Measurements from ENCODE around the gene FSHR. TPM values are rescaled to one million over a fixed set of nuclear protein-coding genes. Genes with fewer than 3 reads are reported as not detected.

The FSHR gene
- total RNA-seq, 1 donor from 2014 or later = not detected

GRCh38 chr2:49035481-49035880 lies 118.8 kb downstream of the FSHR start:
- DNase-seq (ENCODE audit: low spot score) = no peak
- no peak for TF ChIP-seq CTCF (IDR thresholded peaks at IDR 0.05; ENCODE audit: unreplicated experiment)
- Mint-ChIP-seq H3K27ac (ENCODE audit: unreplicated experiment) (no peak overlapping the region), H3K4me3 (ENCODE audit: unreplicated experiment) (no peak overlapping the region), H3K36me3 (ENCODE audit: low read depth, unreplicated experiment) (no peaks in the 10 kb centered on the region), H3K27me3 (ENCODE audit: unreplicated experiment) (no peaks in the 10 kb centered on the region), H3K9me3 (ENCODE audit: unreplicated experiment) (no peaks in the 10 kb centered on the region), H3K4me1 (ENCODE audit: unreplicated experiment) (peaks cover 15% of the 10 kb centered on the region)

- no peaks in the 10 kb centered on the region for H3K27me3 Mint-ChIP-seq (ENCODE audit: unreplicated experiment)
- H3K4me1 Mint-ChIP-seq (ENCODE audit: unreplicated experiment) = peaks cover 13% of the 10 kb centered on the region
- no peak for TF ChIP-seq CTCF (IDR thresholded peaks at IDR 0.05; ENCODE audit: unreplicated experiment)
- no peaks in the 10 kb centered on the region for H3K36me3 Mint-ChIP-seq (ENCODE audit: low read depth, unreplicated experiment)
- DNase-seq (ENCODE audit: low spot score) = no peak
- no peak overlapping the region for H3K4me3 Mint-ChIP-seq (ENCODE audit: unreplicated experiment)
- H3K27ac Mint-ChIP-seq (ENCODE audit: unreplicated experiment) = no peak overlapping the region
- no peaks in the 10 kb centered on the region for H3K9me3 Mint-ChIP-seq (ENCODE audit: unreplicated experiment)
Measured at GRCh38 chr2:49033394-49034185, 120.7 kb downstream of the FSHR start.

GRCh38 chr2:49032936-49033335 lies 121.4 kb downstream of the FSHR start:
- Mint-ChIP-seq H3K36me3 (ENCODE audit: low read depth, unreplicated experiment) (no peaks in the 10 kb centered on the region), H3K9me3 (ENCODE audit: unreplicated experiment) (no peaks in the 10 kb centered on the region), H3K4me3 (ENCODE audit: unreplicated experiment) (no peak overlapping the region), H3K27ac (ENCODE audit: unreplicated experiment) (no peak overlapping the region), H3K4me1 (ENCODE audit: unreplicated experiment) (peaks cover 13% of the 10 kb centered on the region), H3K27me3 (ENCODE audit: unreplicated experiment) (no peaks in the 10 kb centered on the region)
- TF ChIP-seq CTCF (IDR thresholded peaks at IDR 0.05; ENCODE audit: unreplicated experiment) = no peak
- DNase-seq (ENCODE audit: low spot score) = no peak

- H3K36me3 Mint-ChIP-seq (ENCODE audit: low read depth, unreplicated experiment) = no peaks in the 10 kb centered on the region
- peaks cover 7% of the 10 kb centered on the region for H3K4me1 Mint-ChIP-seq (ENCODE audit: unreplicated experiment)
- TF ChIP-seq CTCF (IDR thresholded peaks at IDR 0.05; ENCODE audit: unreplicated experiment) = no peak
- H3K9me3 Mint-ChIP-seq (ENCODE audit: unreplicated experiment) = no peaks in the 10 kb centered on the region
- DNase-seq (ENCODE audit: low spot score) = no peak
- H3K27ac Mint-ChIP-seq (ENCODE audit: unreplicated experiment) = no peak overlapping the region
- H3K4me3 Mint-ChIP-seq (ENCODE audit: unreplicated experiment) = no peak overlapping the region
- no peaks in the 10 kb centered on the region for H3K27me3 Mint-ChIP-seq (ENCODE audit: unreplicated experiment)
Measured at GRCh38 chr2:49032126-49032525, 122.2 kb downstream of the FSHR start.

- Mint-ChIP-seq H3K4me3 (ENCODE audit: unreplicated experiment) (no peak overlapping the region), H3K4me1 (ENCODE audit: unreplicated experiment) (peaks cover 7% of the 10 kb centered on the region), H3K27me3 (ENCODE audit: unreplicated experiment) (no peaks in the 10 kb centered on the region), H3K27ac (ENCODE audit: unreplicated experiment) (no peak overlapping the region), H3K9me3 (ENCODE audit: unreplicated experiment) (no peaks in the 10 kb centered on the region), H3K36me3 (ENCODE audit: low read depth, unreplicated experiment) (no peaks in the 10 kb centered on the region)
- DNase-seq (ENCODE audit: low spot score) = no peak
- no peak for TF ChIP-seq CTCF (IDR thresholded peaks at IDR 0.05; ENCODE audit: unreplicated experiment)
Measured at GRCh38 chr2:49029406-49029805, 124.9 kb downstream of the FSHR start.

All from endothelial cell (in vitro differentiated cells).